Upper lobe of left lung (tissue), 6 donors: ENCODE measurements around the gene PMF1. TPM values are rescaled to one million over a fixed set of nuclear protein-coding genes. Genes with fewer than 3 reads are reported as not detected.

Source experiments
- ATAC-seq, 2 donors: fragments of 200-7000 bp; cut with Tn5 transposase; one replicate each; pipeline ENCODE4 v1.9.1; 2022; ENCODE audit warnings: mild to moderate bottlenecking in 2 of 2, moderate library complexity in 2 of 2; ENCODE audit not compliant: low FRiP score in 2 of 2
- DNase-seq, 2 donors: peaks; one replicate each; pipeline ENCODE4 v3.0.0-alpha.2; 2019 to 2020
- H3K27ac ChIP-seq, 4 donors: fragments of 200-600 bp; sonication (generic); one replicate each; pipeline ENCODE4 v1.5.1; 2016 to 2019
- H3K27me3 ChIP-seq, 4 donors: fragments of 200-600 bp; sonication (generic); one replicate each; pipeline ENCODE4 v1.5.1; 2017 to 2019
- H3K36me3 ChIP-seq, 4 donors: fragments of 200-600 bp; sonication (generic); one replicate each; pipeline ENCODE4 v1.5.1; 2016 to 2019
- H3K4me1 ChIP-seq, 4 donors: fragments of 200-600 bp; sonication (generic); one replicate each; pipeline ENCODE4 v1.5.1; 2018 to 2019
- H3K4me3 ChIP-seq, 4 donors: fragments of 200-600 bp; sonication (generic); one replicate each; pipeline ENCODE4 v1.5.1; 2017 to 2019; ENCODE audit warnings: mild to moderate bottlenecking in 2 of 4, moderate library complexity in 1 of 4
- H3K9me3 ChIP-seq, 4 donors: fragments of 200-600 bp; sonication (generic); one replicate each; pipeline ENCODE4 v1.5.1; 2018 to 2019
- EP300 ChIP-seq, 4 donors: sonication (generic); formaldehyde crosslinking; IDR thresholded peaks; one replicate each; pipeline ENCODE4 v1.5.1; 2017; ENCODE audit warnings: antibody characterized with exemption in 4 of 4, control low read depth in 2 of 4
- POLR2A ChIP-seq, 4 donors: fragments of 450-650 bp; IDR thresholded peaks; one replicate each; pipeline ENCODE4 v1.5.1; 2016 to 2017; ENCODE audit warnings: antibody characterized with exemption in 4 of 4, mild to moderate bottlenecking in 2 of 4
- POLR2AphosphoS5 ChIP-seq, 2 donors: sonication (generic); formaldehyde crosslinking; IDR thresholded peaks; one replicate each; pipeline ENCODE4 v1.5.1; 2017; ENCODE audit warnings: antibody characterized with exemption in 2 of 2
- WGBS, 2 donors: methylation state at CpG; one replicate each; pipeline ENCODE4 v1.1.5; 2017 to 2018; 5-methylcytosine and 5-hydroxymethylcytosine counted together
- total RNA-seq, 6 donors: library from RNA; depleted of rRNA in 4 of 6; stranded (reverse); fragments of >200 nt in 4 of 6; gene quantifications; one replicate each; pipeline versions ENCODE4 v1.1.0 to v1.2.1, GENCODE V29; 2016 to 2021
- TF ChIP-seq, protein P1 (sequence below), 6 experiments: fragments of 450-650 bp in 4 of 6; fragments of 200-600 bp in 2 of 6; sonication (generic) in 2 of 6; IDR thresholded peaks; one replicate each; pipeline ENCODE4 v1.5.1; 2016 to 2019; ENCODE audit warnings: antibody characterized with exemption in 6 of 6
- donor health status: DM: no; HTN: no; CAD: no; lungs with moderate emphysema.
- donor health status: DM: no; HTN: yes; CAD: no; lungs with severe emphysema.

Gene PMF1
- total RNA-seq, 6 donors from 2014 or later = 46.1 to 88.2 (median 66.6) TPM

DNA sequence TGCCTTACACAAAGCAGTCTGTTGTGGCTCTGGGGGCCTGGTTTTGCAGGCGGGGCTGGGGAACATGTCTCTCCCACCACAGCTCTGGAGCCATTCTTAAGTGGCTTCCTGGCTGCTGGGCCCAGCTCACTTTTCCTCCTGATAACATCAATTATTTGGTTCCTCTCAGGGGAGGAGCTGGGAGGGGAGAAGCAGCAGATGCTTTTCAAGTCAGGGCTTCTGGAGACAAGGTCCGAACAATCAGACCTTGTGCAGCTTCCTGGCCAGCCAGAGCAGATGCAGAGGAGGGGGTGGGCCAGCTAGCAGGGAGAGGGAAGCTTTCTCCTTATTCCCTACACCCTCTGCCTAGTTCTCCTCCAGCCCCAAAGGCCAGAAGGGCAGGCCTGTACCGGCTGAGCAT, 38.7 kb downstream of the PMF1 start:
- 6 to 59% methylated on average over 2 of the region's 3 CpGs for WGBS, 2 donors
- no peak for TF ChIP-seq POLR2AphosphoS5 (IDR thresholded peaks at IDR 0.05)
- no peak for TF ChIP-seq POLR2A (IDR thresholded peaks at IDR 0.05)
- TF ChIP-seq, protein P1, sequence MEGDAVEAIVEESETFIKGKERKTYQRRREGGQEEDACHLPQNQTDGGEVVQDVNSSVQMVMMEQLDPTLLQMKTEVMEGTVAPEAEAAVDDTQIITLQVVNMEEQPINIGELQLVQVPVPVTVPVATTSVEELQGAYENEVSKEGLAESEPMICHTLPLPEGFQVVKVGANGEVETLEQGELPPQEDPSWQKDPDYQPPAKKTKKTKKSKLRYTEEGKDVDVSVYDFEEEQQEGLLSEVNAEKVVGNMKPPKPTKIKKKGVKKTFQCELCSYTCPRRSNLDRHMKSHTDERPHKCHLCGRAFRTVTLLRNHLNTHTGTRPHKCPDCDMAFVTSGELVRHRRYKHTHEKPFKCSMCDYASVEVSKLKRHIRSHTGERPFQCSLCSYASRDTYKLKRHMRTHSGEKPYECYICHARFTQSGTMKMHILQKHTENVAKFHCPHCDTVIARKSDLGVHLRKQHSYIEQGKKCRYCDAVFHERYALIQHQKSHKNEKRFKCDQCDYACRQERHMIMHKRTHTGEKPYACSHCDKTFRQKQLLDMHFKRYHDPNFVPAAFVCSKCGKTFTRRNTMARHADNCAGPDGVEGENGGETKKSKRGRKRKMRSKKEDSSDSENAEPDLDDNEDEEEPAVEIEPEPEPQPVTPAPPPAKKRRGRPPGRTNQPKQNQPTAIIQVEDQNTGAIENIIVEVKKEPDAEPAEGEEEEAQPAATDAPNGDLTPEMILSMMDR (IDR thresholded peaks at IDR 0.05) = no peak
- TF ChIP-seq EP300 (IDR thresholded peaks at IDR 0.05) = no peak
- H3K27me3 ChIP-seq = no peaks in the 10 kb centered on the region
- H3K4me3 ChIP-seq = no peak overlapping the region
- DNase-seq (no peak), ATAC-seq (no peak)
- H3K27ac ChIP-seq = peak overlapping the region in 2 of 4 donors; percentile 19 to 27
- H3K9me3 ChIP-seq = no peaks in the 10 kb centered on the region
- peaks cover 38 to 75% (median 66%) of the 10 kb centered on the region in 4 donors for H3K36me3 ChIP-seq
- peaks cover 9 to 20% (median 17%) of the 10 kb centered on the region in 4 donors for H3K4me1 ChIP-seq

DNA sequence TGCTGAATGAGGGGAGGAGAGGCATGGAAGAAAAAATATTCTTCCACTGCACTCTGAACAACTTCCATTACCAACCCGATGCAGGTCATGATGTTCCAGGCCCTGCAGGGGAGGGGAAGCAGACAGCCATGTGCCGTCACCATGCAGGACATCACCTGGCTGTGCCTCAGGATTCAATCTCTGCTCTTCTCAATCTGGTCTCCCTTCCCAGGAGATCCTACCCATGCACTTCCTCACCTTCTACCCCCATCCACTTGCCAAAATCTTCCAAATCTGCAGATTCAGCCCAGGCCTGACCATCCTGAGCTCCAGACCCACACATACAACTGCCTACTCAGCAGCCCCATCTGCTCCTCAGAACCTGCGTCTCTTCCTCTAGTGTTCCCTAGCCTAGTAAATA, 40.8 kb downstream of the PMF1 start:
- ATAC-seq (no peak), DNase-seq (no peak)
- Histone ChIP-seq H3K36me3 (peaks cover 51 to 96% (median 85%) of the 10 kb centered on the region in 4 donors), H3K27me3 (no peaks in the 10 kb centered on the region), H3K9me3 (no peaks in the 10 kb centered on the region), H3K4me1 (peaks cover 0 to 6% (median 4%) of the 10 kb centered on the region in 4 donors), H3K4me3 (no peak overlapping the region), H3K27ac (no peak overlapping the region)
- TF ChIP-seq POLR2A (IDR thresholded peaks at IDR 0.05) = no peak
- TF ChIP-seq POLR2AphosphoS5 (IDR thresholded peaks at IDR 0.05) = no peak
- TF ChIP-seq EP300 (IDR thresholded peaks at IDR 0.05) = no peak
- TF ChIP-seq, protein P1 (IDR thresholded peaks at IDR 0.05) = no peak
- 97 to 98% methylated on average over 3 of the region's 3 CpGs for WGBS, 2 donors

DNA sequence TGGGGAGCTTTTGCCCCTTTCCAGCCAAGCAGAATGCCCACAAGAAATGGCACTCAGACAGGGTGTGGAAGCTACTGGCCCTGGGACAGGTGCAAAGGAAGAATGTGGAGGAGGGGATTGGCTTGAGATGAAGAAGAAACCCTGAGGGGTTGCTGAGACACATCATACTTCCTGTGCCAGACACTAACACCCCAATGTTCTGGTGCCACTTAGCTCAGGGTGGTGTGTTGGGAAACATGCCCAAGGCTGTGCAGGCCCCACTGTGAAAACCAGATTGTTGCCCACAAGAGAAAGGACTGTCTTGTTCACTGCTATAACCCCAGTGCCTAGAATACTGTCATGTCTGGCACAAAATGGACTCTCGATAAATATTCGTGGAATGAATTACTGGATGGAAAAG, 44.9 kb downstream of the PMF1 start:
- ATAC-seq (no peak), DNase-seq (no peak)
- H3K36me3 ChIP-seq = peaks cover 51 to 97% (median 87%) of the 10 kb centered on the region in 4 donors
- 75 to 83% methylated on average over 2 of the region's 2 CpGs for WGBS, 2 donors
- no peaks in the 10 kb centered on the region for H3K4me1 ChIP-seq
- no peaks in the 10 kb centered on the region for H3K27me3 ChIP-seq
- no peak overlapping the region for H3K4me3 ChIP-seq
- no peak overlapping the region for H3K27ac ChIP-seq
- TF ChIP-seq, protein P1 (IDR thresholded peaks at IDR 0.05) = no peak
- TF ChIP-seq EP300 (IDR thresholded peaks at IDR 0.05) (no peak), POLR2AphosphoS5 (IDR thresholded peaks at IDR 0.05) (no peak), POLR2A (IDR thresholded peaks at IDR 0.05) (no peak)
- no peaks in the 10 kb centered on the region for H3K9me3 ChIP-seq

DNA sequence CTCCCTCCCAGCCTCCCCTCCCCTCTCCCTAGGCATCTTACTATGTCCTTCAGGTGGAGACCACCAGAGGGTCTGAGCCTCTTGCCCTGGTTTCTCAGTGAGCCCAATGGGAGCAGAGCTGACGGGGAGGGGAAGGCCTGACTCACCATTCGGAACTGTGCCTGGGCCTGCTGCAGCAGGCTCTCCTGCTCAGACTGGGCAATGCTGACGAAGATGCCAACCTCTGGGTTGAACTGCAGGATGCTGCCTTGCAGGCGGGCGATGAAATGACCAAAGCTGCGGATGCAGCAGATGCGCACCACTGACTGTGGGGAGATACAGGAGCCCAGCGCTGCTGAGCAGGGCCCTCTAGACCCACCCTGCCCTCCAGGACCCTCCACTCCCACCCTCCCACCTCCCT, 46.1 kb downstream of the PMF1 start:
- DNase-seq = no peak
- Histone ChIP-seq H3K4me3 (no peak overlapping the region), H3K27ac (no peak overlapping the region), H3K27me3 (no peaks in the 10 kb centered on the region), H3K36me3 (peaks cover 59 to 97% (median 87%) of the 10 kb centered on the region in 4 donors), H3K4me1 (no peaks in the 10 kb centered on the region), H3K9me3 (no peaks in the 10 kb centered on the region)
- WGBS, 2 donors = 94 to 98% methylated on average over 7 to 8 of the region's 8 CpGs
- ATAC-seq = no peak
- TF ChIP-seq EP300 (IDR thresholded peaks at IDR 0.05) (no peak), POLR2AphosphoS5 (IDR thresholded peaks at IDR 0.05) (no peak), POLR2A (IDR thresholded peaks at IDR 0.05) (no peak)
- TF ChIP-seq, protein P1 (IDR thresholded peaks at IDR 0.05) = no peak

DNA sequence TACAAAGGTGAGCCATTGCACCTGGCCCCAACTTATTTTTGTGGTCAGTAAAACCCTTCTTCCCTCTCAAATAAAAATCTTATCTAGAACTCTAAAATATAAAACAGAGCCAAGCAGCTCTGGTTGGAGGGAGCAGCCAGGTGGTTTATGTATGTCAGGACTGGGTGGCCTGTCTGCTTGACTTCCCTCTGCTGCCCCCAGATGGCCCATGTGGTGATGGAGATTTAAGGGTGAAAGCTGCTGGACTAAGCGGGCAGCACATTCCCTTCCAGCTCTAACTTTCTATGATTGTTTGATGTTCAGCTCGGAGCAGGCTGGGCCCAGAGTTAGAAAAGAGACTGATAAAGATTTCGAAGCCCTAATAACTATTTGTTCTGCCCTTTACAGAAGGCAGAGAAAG, 47.0 kb downstream of the PMF1 start:
- H3K9me3 ChIP-seq = no peaks in the 10 kb centered on the region
- TF ChIP-seq POLR2AphosphoS5 (IDR thresholded peaks at IDR 0.05) (no peak), POLR2A (IDR thresholded peaks at IDR 0.05) (no peak), EP300 (IDR thresholded peaks at IDR 0.05) (no peak)
- TF ChIP-seq, protein P1 (IDR thresholded peaks at IDR 0.05) = no peak
- peaks cover 63 to 97% (median 89%) of the 10 kb centered on the region in 4 donors for H3K36me3 ChIP-seq
- no peak overlapping the region for H3K27ac ChIP-seq
- H3K27me3 ChIP-seq = no peaks in the 10 kb centered on the region
- H3K4me1 ChIP-seq = no peaks in the 10 kb centered on the region
- DNase-seq (no peak), ATAC-seq (no peak)
- no peak overlapping the region for H3K4me3 ChIP-seq
- WGBS, 2 donors = 91 to 95% methylated on average over 3 of the region's 3 CpGs
